Measurements from ENCODE around the gene KCTD6. TPM values are rescaled to one million over a fixed set of nuclear protein-coding genes. Genes with fewer than 3 reads are reported as not detected.

KCTD6 gene
- total RNA-seq, 1 donor from 2014 or later, result 14.4 TPM

DNA sequence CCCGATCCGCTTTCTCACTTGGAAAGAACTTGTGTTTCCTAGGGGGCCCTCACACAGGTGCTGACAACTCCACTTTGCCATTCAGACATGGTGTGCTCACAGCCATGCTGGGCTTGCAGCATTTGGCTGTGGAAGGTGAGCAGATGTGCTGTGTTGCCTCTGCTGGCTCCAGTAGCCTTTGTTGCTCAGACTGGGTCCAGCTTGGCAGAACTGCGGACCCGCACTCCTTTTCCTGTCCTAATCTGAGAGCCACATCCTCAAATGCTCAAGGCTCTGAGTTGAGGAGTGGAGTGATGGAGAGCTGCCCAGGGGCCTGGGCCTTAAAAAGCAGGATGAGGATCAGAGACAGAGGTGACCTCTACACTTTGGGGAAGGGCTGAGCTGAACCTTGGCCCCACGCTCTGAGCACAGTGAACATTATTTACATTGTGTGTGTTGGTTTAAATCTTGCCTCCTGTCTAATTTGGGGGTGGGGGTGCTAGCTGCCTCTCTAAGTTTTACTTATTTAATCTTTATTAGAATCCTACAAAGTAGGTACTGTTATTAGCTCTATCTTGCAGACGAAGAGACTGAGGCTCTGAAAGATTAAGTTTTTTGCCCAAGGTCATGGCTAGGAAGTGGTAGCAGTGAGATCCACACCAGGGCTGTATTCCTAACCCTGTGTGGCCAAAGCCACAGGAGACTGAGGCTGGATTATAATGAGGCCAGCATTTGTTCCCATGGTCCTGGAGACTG is 27.9 kb downstream of the KCTD6 start:
- Mint-ChIP-seq H3K27me3 (ENCODE audit: unreplicated experiment) (no peaks in the 10 kb centered on the region), H3K9me3 (ENCODE audit: unreplicated experiment) (no peaks in the 10 kb centered on the region), H3K4me1 (ENCODE audit: unreplicated experiment) (peaks cover 22% of the 10 kb centered on the region), H3K4me3 (ENCODE audit: unreplicated experiment) (no peak overlapping the region), H3K36me3 (ENCODE audit: unreplicated experiment) (no peaks in the 10 kb centered on the region), H3K27ac (ENCODE audit: unreplicated experiment) (no peak overlapping the region)
- no peak for DNase-seq (ENCODE audit: extremely low spot score, unreplicated experiment)
- TF ChIP-seq, protein P1, sequence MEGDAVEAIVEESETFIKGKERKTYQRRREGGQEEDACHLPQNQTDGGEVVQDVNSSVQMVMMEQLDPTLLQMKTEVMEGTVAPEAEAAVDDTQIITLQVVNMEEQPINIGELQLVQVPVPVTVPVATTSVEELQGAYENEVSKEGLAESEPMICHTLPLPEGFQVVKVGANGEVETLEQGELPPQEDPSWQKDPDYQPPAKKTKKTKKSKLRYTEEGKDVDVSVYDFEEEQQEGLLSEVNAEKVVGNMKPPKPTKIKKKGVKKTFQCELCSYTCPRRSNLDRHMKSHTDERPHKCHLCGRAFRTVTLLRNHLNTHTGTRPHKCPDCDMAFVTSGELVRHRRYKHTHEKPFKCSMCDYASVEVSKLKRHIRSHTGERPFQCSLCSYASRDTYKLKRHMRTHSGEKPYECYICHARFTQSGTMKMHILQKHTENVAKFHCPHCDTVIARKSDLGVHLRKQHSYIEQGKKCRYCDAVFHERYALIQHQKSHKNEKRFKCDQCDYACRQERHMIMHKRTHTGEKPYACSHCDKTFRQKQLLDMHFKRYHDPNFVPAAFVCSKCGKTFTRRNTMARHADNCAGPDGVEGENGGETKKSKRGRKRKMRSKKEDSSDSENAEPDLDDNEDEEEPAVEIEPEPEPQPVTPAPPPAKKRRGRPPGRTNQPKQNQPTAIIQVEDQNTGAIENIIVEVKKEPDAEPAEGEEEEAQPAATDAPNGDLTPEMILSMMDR (IDR thresholded peaks at IDR 0.05), result no peak

DNA sequence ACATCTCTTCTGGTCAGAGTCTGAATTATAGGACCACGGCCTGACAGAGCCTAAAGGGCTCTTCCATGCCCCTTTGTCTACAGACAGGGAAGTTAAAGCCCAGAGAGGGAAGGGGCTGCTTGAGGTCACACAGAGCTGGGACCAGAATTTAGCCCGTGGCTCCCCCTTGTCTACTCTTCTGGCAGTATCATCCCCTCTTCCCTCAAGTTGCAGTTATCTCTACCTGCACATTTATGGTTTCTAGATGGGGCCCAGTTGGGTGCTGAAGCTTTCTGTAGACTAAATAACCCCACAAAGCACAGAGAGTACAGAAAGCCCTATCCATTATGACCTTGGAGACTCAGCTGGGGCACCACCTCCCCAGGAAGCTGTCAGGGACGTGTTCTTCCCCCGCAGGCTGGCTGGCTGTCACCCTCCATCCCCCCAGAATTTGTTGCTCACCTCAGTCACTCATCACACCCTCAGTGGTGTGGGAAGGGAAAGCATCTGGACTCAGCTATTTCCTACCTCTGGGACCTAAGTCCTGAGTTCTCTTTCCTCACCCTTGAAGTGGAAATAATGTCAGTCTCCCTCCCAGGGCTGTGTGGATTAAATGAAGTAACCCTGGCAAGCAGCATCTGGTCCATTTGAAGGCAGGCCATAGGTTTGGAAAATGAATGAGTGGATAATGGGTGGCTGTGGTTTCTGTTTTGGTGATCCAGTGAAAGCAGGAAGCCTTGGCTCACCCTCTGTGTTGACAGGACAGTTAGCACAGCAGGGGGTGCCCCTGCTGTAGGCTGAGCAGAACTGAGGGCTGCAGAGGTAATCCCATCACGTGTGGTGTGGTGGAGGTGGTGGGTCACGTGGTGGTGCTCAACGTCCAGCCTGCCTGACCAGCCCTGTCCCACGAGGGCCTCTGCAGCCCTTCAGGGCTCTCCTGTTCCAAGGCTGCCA is 28.8 kb downstream of the KCTD6 start:
- TF ChIP-seq, protein P1 (IDR thresholded peaks at IDR 0.05), result no peak
- Mint-ChIP-seq H3K27me3 (ENCODE audit: unreplicated experiment) (no peaks in the 10 kb centered on the region), H3K36me3 (ENCODE audit: unreplicated experiment) (no peaks in the 10 kb centered on the region), H3K27ac (ENCODE audit: unreplicated experiment) (no peak overlapping the region), H3K4me1 (ENCODE audit: unreplicated experiment) (peaks cover 24% of the 10 kb centered on the region), H3K9me3 (ENCODE audit: unreplicated experiment) (no peaks in the 10 kb centered on the region), H3K4me3 (ENCODE audit: unreplicated experiment) (no peak overlapping the region)
- DNase-seq (ENCODE audit: extremely low spot score, unreplicated experiment), result no peak

DNA sequence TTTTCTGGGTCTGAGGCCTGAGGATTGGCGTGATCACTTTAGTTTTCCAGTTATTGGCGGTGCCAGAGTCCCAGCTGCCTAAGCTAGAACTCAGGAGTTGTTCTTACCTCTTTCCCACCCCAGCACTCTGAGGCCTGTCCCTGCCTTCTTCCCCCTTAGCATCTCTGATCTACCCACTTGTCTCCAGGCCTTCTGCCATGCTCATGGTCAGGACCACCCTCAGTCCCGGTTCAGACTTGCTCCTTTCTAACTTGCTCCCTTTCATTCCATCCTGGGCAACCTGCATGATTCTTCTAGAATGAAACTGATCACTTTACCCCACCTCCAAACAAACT is 29.4 kb downstream of the KCTD6 start:
- Mint-ChIP-seq H3K27ac (ENCODE audit: unreplicated experiment) (no peak overlapping the region), H3K4me3 (ENCODE audit: unreplicated experiment) (no peak overlapping the region), H3K27me3 (ENCODE audit: unreplicated experiment) (no peaks in the 10 kb centered on the region), H3K36me3 (ENCODE audit: unreplicated experiment) (no peaks in the 10 kb centered on the region), H3K9me3 (ENCODE audit: unreplicated experiment) (no peaks in the 10 kb centered on the region), H3K4me1 (ENCODE audit: unreplicated experiment) (peaks cover 27% of the 10 kb centered on the region)
- TF ChIP-seq, protein P1 (IDR thresholded peaks at IDR 0.05), result no peak
- DNase-seq (ENCODE audit: extremely low spot score, unreplicated experiment), result no peak

DNA sequence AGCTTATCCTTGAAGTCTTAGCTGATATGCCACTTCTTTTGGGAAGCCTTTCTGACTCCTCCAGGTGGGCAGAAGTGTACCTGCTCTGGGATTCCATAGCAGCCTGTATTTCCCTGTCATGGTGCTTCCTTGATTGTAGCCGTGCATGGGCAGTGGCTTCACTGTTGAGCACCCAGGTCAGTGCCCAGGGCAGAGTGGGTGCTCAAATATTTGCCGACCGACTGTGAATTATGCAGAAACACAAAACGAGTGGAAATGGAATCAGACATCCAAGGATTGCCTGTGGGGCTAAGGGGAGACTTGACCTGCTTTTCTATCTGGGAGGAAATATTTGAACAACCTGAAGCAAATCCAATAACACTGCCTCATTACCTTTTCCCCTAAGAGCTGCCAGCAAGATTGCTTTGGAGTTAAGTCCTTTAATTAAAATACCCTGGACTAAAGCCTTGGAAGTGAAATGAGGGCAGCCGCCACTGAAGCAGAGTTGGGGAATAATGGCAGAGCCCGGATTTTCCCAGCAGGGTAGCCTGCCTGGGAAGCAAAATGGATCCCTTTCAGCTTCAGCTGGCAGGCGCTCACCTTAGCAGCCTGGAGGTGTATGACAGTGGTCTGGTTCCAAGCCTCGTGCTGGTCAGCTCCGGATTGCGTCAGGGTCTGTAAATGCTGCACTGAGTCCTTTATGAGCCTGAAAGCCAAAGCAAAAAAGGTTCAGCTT is 30.2 kb downstream of the KCTD6 start:
- H3K27ac Mint-ChIP-seq (ENCODE audit: unreplicated experiment), result no peak overlapping the region
- no peaks in the 10 kb centered on the region for H3K36me3 Mint-ChIP-seq (ENCODE audit: unreplicated experiment)
- no peaks in the 10 kb centered on the region for H3K27me3 Mint-ChIP-seq (ENCODE audit: unreplicated experiment)
- TF ChIP-seq, protein P1 (IDR thresholded peaks at IDR 0.05), result no peak
- no peak for DNase-seq (ENCODE audit: extremely low spot score, unreplicated experiment)
- H3K9me3 Mint-ChIP-seq (ENCODE audit: unreplicated experiment), result no peaks in the 10 kb centered on the region
- H3K4me3 Mint-ChIP-seq (ENCODE audit: unreplicated experiment), result no peak overlapping the region
- peaks cover 32% of the 10 kb centered on the region for H3K4me1 Mint-ChIP-seq (ENCODE audit: unreplicated experiment)

All from osteocyte (in vitro differentiated cells).